Measurements from ENCODE around the gene DOCK3.

DNA sequence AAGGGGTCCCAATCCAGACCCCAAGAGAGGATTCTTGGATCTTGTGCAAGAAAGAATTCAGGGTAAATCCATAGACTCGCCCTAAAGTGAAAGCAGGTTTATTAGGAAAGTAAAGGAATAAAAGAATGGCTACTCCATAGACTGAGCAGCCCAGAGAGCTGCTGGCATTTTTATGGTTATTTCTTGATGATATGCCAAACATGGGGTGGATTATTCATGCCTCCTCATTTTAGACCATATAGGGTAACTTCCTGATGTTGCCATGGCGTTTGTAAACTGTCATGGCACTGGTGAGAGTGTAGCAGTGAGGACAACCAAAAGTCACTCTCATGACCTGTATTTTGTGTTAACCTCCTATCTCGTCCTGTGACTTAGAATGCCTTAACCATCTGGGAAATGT, 142.2 kb downstream of the DOCK3 start:
- TF ChIP-seq ARNTL (CRISPR knock-in tag; IDR thresholded peaks at IDR 0.05; ENCODE audit: borderline replicate concordance, low read depth) (no peak), ZNF8 (CRISPR knock-in tag; IDR thresholded peaks at IDR 0.05) (no peak), RARB (CRISPR knock-in tag; IDR thresholded peaks at IDR 0.05) (no peak), ZC3H10 (CRISPR knock-in tag; IDR thresholded peaks at IDR 0.05) (no peak), ZFP30 (CRISPR knock-in tag; IDR thresholded peaks at IDR 0.05) (no peak), OSR1 (CRISPR knock-in tag; IDR thresholded peaks at IDR 0.05) (no peak), GLIS3 (CRISPR knock-in tag; IDR thresholded peaks at IDR 0.05) (no peak)
- TF ChIP-seq, protein P1, sequence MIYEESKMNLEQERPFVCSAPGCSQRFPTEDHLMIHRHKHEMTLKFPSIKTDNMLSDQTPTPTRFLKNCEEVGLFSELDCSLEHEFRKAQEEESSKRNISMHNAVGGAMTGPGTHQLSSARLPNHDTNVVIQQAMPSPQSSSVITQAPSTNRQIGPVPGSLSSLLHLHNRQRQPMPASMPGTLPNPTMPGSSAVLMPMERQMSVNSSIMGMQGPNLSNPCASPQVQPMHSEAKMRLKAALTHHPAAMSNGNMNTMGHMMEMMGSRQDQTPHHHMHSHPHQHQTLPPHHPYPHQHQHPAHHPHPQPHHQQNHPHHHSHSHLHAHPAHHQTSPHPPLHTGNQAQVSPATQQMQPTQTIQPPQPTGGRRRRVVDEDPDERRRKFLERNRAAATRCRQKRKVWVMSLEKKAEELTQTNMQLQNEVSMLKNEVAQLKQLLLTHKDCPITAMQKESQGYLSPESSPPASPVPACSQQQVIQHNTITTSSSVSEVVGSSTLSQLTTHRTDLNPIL (CRISPR knock-in tag; IDR thresholded peaks at IDR 0.05; ENCODE audit: low read depth), result no peak
- TF ChIP-seq, protein P2, sequence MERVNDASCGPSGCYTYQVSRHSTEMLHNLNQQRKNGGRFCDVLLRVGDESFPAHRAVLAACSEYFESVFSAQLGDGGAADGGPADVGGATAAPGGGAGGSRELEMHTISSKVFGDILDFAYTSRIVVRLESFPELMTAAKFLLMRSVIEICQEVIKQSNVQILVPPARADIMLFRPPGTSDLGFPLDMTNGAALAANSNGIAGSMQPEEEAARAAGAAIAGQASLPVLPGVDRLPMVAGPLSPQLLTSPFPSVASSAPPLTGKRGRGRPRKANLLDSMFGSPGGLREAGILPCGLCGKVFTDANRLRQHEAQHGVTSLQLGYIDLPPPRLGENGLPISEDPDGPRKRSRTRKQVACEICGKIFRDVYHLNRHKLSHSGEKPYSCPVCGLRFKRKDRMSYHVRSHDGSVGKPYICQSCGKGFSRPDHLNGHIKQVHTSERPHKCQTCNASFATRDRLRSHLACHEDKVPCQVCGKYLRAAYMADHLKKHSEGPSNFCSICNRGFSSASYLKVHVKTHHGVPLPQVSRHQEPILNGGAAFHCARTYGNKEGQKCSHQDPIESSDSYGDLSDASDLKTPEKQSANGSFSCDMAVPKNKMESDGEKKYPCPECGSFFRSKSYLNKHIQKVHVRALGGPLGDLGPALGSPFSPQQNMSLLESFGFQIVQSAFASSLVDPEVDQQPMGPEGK (CRISPR knock-in tag; IDR thresholded peaks at IDR 0.05; ENCODE audit: borderline replicate concordance), result no peak
